Measurements from ENCODE around the gene YARS1.

Gene YARS1

DNA sequence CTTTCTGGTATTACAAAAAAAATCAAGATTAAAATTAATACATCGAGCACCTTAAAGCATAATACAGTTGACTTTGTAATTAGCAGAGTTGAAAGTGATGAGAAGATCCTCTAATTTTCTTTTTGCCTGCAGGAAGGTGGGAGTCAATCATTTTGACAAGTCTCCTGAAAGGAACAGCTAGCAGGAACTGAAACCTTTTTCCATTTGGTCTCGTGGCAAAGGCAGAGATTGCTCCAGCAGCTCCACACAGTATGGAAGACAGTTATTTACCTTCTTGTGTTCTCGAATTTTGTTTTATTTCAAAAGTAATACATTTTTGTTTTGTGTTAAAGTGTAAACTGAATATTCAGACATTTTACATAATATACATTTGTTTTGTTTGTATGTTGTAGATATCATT is 8.0 kb upstream of the YARS1 start:
- no peak overlapping the region for H3K27ac ChIP-seq
- H3K27me3 ChIP-seq: no peaks in the 10 kb centered on the region
- H3K36me3 ChIP-seq: peaks cover 51% of the 10 kb centered on the region
- no peak overlapping the region for H3K4me3 ChIP-seq (ENCODE audit: low read depth in 1 of 2, low read length in 1 of 2)
- peaks cover 0 to 3% of the 10 kb centered on the region in 2 experiments for H3K4me1 ChIP-seq (ENCODE audit: control insufficient read depth in 1 of 2, insufficient read depth in 1 of 2, low read depth in 1 of 2, low read length in 1 of 2)
- TF ChIP-seq, protein P1, sequence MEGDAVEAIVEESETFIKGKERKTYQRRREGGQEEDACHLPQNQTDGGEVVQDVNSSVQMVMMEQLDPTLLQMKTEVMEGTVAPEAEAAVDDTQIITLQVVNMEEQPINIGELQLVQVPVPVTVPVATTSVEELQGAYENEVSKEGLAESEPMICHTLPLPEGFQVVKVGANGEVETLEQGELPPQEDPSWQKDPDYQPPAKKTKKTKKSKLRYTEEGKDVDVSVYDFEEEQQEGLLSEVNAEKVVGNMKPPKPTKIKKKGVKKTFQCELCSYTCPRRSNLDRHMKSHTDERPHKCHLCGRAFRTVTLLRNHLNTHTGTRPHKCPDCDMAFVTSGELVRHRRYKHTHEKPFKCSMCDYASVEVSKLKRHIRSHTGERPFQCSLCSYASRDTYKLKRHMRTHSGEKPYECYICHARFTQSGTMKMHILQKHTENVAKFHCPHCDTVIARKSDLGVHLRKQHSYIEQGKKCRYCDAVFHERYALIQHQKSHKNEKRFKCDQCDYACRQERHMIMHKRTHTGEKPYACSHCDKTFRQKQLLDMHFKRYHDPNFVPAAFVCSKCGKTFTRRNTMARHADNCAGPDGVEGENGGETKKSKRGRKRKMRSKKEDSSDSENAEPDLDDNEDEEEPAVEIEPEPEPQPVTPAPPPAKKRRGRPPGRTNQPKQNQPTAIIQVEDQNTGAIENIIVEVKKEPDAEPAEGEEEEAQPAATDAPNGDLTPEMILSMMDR (IDR thresholded peaks at IDR 0.05): no peak
- no peaks in the 10 kb centered on the region for H3K9me3 ChIP-seq

DNA sequence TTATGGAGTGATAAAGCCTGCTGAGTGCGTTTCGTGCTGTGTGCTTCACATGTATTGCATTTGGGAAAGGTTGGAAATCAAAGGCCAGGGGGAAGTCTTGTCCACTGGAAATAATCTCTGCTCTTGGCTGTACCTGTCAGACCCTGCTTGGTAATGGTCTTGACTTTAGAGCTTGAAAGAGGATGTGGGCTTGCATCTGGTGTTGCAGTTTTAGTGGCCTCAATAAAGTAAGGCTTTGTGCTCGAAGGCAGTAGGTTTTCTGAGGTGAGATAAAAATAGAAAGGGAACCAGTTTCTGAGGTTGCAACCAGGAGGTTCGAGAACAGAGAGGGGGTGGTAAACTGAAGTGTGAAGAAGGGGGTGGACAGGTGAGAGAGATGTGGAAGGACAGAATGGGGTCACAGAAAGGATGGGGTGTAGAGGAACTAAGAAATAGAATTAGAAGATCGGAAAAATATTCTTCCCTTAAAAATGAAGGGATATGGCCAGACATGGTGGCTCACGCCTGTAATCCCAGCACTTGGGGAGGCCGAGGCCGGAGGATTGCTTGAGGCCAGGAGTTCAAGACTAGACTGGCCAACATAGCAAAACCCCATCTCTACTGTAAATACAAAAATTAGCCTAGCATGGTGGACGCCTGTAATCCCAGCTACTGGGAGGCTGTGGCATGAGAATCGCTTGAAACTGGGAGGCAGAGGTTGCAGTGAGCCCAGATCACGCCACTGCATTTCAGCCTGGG is 1.8 kb upstream of the YARS1 start:
- Histone ChIP-seq H3K4me1 (ENCODE audit: control insufficient read depth in 1 of 2, insufficient read depth in 1 of 2, low read depth in 1 of 2, low read length in 1 of 2) (peaks cover 36 to 37% of the 10 kb centered on the region in 2 experiments), H3K27ac (peak overlapping the region; percentile 89), H3K36me3 (no peaks in the 10 kb centered on the region), H3K9me3 (no peaks in the 10 kb centered on the region), H3K27me3 (no peaks in the 10 kb centered on the region), H3K4me3 (ENCODE audit: low read depth in 1 of 2, low read length in 1 of 2) (peak overlapping the region; percentile 85 to 98)
- TF ChIP-seq, protein P1 (IDR thresholded peaks at IDR 0.05): no peak

DNA sequence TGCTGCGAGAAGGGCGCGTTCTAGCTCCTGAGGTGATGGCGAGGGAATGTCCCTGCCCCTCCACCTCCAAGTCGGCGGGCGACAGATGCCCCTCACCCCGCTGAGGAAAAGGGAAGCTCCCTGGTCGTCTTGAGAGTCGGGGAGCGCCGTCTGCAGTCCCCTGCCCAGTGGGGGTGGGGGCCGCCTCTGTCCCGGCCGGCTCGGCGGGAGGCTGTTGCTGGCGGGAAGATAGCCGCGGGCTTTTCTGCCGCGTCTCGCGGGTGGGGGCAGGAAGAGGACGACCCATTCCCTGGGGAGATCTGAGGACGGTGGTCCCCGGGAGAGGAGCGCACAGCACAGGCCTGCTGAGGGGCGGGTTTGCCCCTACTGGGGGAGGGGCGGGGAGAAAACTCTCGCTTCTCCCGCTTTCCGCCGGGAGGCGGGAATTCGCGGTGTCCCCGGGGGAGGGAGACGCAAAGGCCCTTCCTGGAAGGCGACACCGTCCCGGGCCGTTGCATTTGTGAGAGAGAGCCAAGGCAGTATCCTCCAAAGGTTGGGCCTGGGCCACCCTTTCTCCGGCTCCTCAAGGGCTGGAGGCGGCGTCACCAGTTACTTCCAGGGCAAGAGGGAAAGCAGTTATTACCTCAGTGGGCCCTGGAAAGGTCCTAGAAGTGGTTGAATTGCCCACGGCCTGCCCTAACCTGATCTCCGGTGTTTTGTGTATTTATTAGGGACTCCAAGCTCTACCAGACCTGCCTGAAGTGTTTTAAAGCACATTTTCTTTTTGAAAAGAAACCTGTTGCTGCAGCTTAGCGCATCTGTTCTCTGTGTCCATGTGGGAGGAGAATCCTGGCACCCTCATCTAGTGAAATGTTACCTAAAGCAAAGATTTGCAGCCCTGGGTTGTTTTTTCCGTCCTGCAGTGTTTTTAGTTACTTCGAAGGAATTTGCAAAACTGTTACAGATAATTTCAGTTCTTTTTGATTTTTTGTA is 943 bp upstream of the YARS1 start:
- peak overlapping the region; percentile 85 to 98 for H3K4me3 ChIP-seq (ENCODE audit: low read depth in 1 of 2, low read length in 1 of 2)
- TF ChIP-seq, protein P1 (IDR thresholded peaks at IDR 0.05): no peak
- peak overlapping the region; percentile 89 for H3K27ac ChIP-seq
- no peaks in the 10 kb centered on the region for H3K27me3 ChIP-seq
- peaks cover 36 to 37% of the 10 kb centered on the region in 2 experiments for H3K4me1 ChIP-seq (ENCODE audit: control insufficient read depth in 1 of 2, insufficient read depth in 1 of 2, low read depth in 1 of 2, low read length in 1 of 2)
- H3K36me3 ChIP-seq: no peaks in the 10 kb centered on the region
- H3K9me3 ChIP-seq: no peaks in the 10 kb centered on the region

DNA sequence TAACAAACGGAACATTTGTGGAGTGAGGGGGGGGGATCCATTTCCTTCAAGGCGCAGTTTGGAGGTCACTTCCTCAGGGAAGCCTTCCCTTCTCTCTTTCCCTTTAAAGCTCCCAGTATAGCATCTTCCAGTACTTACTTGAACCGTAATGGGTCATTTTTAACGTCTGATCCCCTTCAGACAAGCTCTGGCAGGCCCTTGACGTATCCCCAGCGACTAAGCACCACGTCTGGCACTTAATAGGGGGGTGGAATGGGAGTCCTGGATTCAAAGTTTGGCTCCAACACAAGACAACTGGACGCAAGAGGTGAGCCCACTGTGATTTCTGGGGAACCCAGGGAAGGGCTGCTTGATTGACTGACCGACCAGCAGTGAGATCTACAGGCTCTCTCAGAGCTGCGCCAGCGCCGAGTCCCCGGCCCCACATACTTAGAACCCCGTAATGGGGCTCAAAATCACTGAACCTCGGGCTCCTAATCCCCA is 441 bp downstream of the YARS1 start:
- no peaks in the 10 kb centered on the region for H3K27me3 ChIP-seq
- H3K4me3 ChIP-seq (ENCODE audit: low read depth in 1 of 2, low read length in 1 of 2): peak overlapping the region; percentile 85 to 98
- TF ChIP-seq, protein P1 (IDR thresholded peaks at IDR 0.05): no peak
- no peaks in the 10 kb centered on the region for H3K36me3 ChIP-seq
- peaks cover 34 to 36% of the 10 kb centered on the region in 2 experiments for H3K4me1 ChIP-seq (ENCODE audit: control insufficient read depth in 1 of 2, insufficient read depth in 1 of 2, low read depth in 1 of 2, low read length in 1 of 2)
- peak overlapping the region; percentile 89 for H3K27ac ChIP-seq
- H3K9me3 ChIP-seq: no peaks in the 10 kb centered on the region

DNA sequence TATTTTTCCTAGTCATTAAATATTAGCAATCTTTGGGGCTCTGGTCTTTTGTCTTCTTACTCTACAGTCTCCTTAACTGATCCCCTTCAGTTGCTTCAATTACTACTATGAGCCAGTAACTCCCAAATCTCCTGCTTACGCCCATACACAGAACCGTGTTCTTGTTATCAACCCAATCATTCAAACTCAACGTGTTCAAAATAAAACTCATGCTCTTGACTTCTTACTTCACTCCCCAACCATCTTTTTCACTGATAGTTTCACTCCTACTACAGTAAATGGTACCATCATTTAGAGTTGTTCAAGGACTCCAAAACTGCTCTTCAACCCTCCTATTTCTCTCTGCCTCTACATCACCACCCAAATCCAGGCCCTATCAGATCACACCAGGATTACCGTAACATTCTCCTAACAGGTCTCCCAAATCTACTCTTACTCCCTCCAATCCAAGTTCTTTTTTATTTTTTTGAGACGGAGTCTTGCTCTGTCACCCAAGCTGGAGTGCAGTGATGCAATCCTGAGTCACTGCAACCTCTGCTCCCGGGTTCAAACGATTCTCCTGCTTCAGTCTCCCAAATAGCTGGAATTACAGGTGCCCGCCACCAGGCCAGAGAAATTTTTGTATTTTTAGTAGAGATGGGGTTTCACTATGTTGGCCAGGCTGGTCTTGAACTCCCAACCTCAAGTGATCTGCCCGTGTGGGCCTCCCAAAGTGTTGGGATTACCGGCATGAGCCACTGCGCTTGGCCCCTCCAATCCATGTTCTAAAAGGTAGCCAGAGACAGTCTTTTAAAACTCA is 3.0 kb downstream of the YARS1 start:
- H3K4me3 ChIP-seq (ENCODE audit: low read depth in 1 of 2, low read length in 1 of 2): no peak overlapping the region
- TF ChIP-seq, protein P1 (IDR thresholded peaks at IDR 0.05): no peak
- H3K36me3 ChIP-seq: peaks cover 14% of the 10 kb centered on the region
- H3K27me3 ChIP-seq: no peaks in the 10 kb centered on the region
- peaks cover 29 to 32% of the 10 kb centered on the region in 2 experiments for H3K4me1 ChIP-seq (ENCODE audit: control insufficient read depth in 1 of 2, insufficient read depth in 1 of 2, low read depth in 1 of 2, low read length in 1 of 2)
- H3K27ac ChIP-seq: no peak overlapping the region
- no peaks in the 10 kb centered on the region for H3K9me3 ChIP-seq
